Astrocyte of the cerebellum (primary cell): ENCODE data around the gene FGF1.

Source experiments
- DNase-seq: peaks from one replicate; pipeline ENCODE4 v3.0.0-alpha.2; 2011; ENCODE audit warnings: low read depth
- H3K4me3 ChIP-seq: 2 replicates; pipeline ENCODE4 v1.5.1; 2011; ENCODE audit warnings: mild to moderate bottlenecking, low read depth, low read length, moderate library complexity
- CTCF ChIP-seq: IDR thresholded peaks from 2 replicates; pipeline ENCODE4 v1.5.1; 2012; ENCODE audit warnings: low read length, low read depth, moderate library complexity, mild to moderate bottlenecking; ENCODE audit errors: missing control alignments
- in situ Hi-C: cut with HindIII; loops from 2 replicates; pipeline ENCODE4 v1.10.0; 2017; ENCODE audit warnings: low sequenced_read_pairs

FGF1 gene

GRCh38 chr5:142613271-142613671 is 72.6 kb downstream of the FGF1 start:
- no peak for DNase-seq

DNA sequence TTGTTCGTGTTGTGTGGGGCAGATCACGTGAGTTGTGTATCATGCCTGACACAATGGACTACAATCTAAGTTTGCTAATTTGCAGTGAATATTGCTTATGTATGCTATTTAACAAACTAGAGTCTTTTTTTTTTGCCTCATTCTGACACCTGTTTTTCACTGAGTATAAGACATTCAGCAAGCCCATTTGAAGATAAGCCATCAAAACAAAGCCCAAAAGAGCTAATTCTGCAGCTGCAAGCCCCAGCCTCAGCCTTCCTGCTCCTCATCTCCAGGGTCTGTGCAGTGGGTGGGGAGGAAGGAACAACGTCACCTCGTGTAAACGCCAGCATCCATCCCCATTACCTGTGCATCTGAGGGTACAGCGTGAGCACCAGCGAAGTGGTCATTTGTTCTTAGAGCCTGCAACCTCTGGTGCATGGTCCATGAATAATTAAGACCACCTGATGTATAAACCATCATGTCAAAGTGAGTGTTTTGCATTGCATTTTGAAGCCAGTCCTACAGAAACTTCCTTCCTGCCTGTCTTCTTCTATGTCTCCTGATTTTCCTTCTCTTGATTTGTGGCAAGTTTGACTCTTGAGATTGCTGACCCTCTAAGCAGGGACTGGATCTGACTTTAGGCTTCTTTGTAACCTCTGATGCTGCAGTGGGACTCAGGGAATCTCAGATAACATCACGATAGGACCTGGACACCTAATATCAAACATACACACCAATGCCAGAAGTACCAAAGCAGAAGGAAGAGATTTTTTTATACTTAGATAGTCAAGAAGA is 73.2 kb downstream of the FGF1 start:
- no peak overlapping the region for H3K4me3 ChIP-seq
- in situ Hi-C loops = loop anchor here (5.0 to 25.0 kb wide), 2 partner anchors 80 to 275 kb away; no protein-coding TSS in a partner anchor
- TF ChIP-seq CTCF = no peak
- no peak for DNase-seq

More at GRCh38 chr5:142613271-142613671, 72.6 kb downstream of the FGF1 start:
- TF ChIP-seq CTCF = no peak
- in situ Hi-C loops = loop anchor here (5.0 to 25.0 kb wide), 2 partner anchors 79 to 274 kb away; no protein-coding TSS in a partner anchor
- H3K4me3 ChIP-seq = no peak overlapping the region

- in situ Hi-C loops = loop anchor here (5.0 to 25.0 kb wide), 2 partner anchors 81 to 276 kb away; no protein-coding TSS in a partner anchor
- TF ChIP-seq CTCF = peak; percentile 77
- no peak overlapping the region for H3K4me3 ChIP-seq
- no peak for DNase-seq
Measured at GRCh38 chr5:142611154-142611553, 74.7 kb downstream of the FGF1 start.

GRCh38 chr5:142610176-142611001 is 75.5 kb downstream of the FGF1 start:
- TF ChIP-seq CTCF = no peak
- in situ Hi-C loops = loop anchor here (5.0 to 25.0 kb wide), 2 partner anchors 82 to 277 kb away; no protein-coding TSS in a partner anchor
- no peak overlapping the region for H3K4me3 ChIP-seq
- DNase-seq = no peak

- in situ Hi-C loops = loop anchor here (25.0 kb wide), 1 partner anchor 278 kb away; no protein-coding TSS in a partner anchor
Measured at GRCh38 chr5:142609142-142609541, 76.7 kb downstream of the FGF1 start.

More at GRCh38 chr5:142609142-142609541, 76.7 kb downstream of the FGF1 start:
- no peak overlapping the region for H3K4me3 ChIP-seq
- no peak for DNase-seq
- TF ChIP-seq CTCF = no peak
